ENCODE data around the gene POLR1A.

The POLR1A gene

DNA sequence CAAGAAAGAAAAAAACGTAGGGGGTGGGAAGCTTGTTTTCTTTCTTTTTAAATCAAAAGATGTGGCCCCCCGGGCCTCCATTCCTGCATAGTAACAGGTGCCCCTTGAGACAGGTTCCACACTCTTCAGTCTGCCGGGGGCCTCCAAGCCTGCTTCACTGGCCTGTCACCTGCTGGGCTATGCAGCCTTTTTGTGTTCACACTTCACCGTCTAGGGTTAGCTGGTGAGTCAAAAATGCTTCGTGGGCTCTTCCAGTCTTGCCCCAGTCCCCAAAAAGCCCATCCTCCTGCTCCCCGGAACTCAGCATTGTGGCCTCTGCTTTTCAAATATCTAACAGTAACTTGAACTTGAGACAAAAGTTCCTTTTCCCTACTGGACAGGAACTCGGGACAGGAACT is 67.9 kb downstream of the POLR1A start:
- DNase-seq (ENCODE audit: low read depth, low spot score): no peak

DNA sequence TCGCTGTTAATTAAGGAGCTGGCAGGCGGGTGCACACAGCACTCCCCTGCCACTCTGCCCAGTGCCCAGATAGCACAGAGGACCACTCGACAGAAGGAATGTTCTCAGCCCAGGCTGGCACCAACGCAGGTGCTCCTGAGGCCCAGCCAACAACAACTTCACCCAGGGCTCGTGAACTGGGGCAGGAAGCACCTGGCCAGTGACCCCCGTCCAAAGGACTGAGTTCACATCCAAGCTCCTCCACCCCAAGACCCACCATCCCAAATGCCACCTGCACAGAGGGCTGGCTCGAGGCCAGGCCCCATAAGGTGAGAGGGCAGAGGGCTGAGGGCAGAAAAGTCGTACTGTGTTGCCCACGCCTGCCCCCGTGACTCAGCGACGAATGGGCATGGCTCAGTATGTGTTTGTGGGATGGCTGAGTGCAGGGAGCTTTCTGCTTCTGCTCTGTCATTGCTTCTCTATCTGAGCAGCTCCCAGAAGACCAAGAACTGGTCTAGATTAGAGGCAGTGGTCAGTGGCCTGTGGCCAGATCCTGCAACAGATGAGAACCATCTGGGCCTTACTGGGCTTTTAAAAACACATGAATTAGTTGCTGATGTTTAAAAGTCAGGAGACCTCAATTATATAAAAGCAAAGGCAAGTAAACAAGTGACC is 68.4 kb downstream of the POLR1A start:
- no peak for DNase-seq (ENCODE audit: low read depth, low spot score)

DNA sequence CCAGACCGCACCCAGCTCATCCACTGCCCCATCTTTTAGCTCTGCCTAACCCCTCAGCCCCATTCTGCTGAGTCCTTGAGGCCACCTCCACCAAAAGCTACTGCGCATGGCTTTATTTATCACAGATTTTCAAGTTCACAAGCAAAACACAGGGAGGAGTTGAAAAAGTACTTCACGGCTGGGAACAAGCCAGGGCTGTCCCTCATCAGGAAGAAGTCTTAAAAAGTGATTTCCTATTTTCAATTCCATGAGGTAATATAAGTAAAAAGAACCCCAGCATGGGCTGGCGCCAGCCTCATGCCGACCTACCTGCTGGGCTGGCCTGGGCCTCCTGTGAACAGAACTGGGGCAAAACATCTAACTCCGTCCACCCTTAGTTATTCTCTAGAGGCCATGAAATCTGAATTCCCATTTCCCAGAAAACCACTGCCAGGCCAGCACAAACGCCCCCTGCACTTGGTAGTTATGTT is 69.0 kb downstream of the POLR1A start:
- no peak for DNase-seq (ENCODE audit: low read depth, low spot score)

DNA sequence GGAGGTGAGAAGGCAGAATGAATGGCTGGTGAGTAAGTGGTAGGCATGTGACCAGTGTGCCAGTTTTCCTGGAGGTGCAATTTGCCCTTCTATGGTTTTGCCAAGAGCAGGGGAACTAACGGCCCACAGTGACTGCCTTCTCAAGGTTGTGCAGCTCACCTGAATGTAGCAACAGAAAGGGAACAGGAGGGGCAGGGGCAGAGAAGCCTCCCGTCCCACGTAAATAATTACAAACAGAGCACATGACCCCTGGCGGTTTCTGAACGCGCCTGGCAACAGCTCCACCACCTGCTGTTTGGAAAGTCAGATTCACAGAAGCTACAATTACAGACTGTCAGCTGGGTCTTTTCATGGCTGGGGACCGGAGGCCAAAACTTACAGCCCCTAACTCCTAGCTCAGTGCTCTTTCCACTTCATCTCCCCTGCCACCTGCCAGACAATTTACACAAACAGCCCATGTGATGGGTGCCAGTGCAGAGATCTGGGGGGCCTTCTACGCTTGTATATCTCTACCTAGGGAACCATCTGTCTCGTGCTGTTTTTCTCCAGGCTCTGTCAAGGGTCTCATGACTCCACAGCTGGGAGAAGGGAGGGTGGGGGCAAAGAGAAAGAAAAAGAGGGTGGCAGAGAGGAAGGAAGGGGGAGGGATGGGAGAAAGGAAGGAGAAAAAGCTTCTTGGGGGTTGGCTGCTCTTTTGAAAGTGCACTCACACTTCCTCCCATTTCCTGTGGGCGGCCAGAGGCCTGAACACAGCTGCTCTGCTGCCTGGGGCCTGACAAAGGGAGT is 69.6 kb downstream of the POLR1A start:
- no peak for DNase-seq (ENCODE audit: low read depth, low spot score)

DNA sequence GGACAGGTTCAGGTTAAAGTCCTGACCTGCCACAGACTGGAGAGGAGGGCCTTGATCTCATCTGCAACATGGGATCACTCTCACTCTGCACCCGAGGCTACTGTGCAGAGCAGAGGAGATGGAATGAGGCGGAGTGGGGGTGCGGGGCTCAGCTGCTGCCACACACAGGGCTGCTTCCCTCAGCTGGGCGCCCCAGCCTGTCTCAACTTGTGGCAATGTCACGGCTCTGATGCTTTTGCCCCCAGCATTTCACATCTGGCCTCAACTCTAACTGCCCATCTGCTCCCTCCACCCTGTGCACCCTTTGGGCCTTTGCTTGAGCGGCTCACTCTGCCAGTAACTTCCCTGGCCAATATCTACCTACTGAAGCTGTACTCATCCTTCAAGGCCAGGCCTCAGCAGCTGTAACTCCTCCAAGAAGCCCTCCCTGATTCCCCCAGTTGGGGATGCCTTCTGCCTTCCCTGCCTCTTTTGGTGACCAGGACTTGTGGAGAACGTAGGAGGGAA is 70.3 kb downstream of the POLR1A start:
- DNase-seq (ENCODE audit: low read depth, low spot score): no peak

DNA sequence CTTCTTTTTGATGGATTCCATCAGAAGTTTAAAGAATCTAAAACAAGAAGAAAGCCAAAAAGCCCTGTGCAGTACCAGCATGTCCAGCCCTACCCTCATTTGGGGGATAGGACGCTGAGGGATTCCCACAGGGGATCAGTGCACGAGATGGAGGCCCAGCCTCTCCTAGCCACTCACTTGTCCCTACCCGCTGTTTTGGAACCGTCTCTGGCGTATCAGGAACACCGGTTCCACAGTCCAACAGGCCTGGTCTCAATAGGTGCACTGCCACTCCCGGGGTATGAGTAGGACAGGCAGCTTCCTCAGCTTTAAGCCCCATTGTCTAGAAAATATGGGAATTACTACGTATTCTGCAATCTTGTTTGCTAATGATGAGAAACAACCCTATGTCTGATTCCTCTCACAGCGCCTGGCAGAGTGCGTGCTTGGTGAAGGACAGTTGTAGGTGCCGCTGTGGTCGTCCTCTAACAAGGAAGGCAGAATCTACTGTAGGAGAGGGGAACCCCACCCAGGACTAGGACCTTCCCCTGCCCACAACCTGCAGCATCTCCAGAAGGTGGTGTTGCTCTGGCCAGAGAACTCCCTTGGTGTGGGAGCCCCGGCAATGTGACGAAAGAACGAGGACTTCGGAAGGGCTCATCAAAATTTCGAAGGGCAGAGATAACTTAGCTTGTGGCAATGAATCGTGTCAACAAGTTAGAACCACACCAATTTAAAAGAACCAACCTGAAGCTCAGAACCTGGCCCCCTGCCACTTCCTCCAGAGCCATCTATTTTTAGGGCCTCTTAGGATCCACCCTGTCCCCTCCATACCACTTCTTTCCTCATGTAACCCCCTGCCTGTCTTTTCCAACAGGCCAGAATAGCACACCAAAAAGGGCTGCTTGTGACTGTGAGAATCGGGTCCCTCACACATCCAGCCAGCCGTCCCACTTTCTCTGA is 71.7 kb downstream of the POLR1A start:
- DNase-seq (ENCODE audit: low read depth, low spot score): no peak

DNA sequence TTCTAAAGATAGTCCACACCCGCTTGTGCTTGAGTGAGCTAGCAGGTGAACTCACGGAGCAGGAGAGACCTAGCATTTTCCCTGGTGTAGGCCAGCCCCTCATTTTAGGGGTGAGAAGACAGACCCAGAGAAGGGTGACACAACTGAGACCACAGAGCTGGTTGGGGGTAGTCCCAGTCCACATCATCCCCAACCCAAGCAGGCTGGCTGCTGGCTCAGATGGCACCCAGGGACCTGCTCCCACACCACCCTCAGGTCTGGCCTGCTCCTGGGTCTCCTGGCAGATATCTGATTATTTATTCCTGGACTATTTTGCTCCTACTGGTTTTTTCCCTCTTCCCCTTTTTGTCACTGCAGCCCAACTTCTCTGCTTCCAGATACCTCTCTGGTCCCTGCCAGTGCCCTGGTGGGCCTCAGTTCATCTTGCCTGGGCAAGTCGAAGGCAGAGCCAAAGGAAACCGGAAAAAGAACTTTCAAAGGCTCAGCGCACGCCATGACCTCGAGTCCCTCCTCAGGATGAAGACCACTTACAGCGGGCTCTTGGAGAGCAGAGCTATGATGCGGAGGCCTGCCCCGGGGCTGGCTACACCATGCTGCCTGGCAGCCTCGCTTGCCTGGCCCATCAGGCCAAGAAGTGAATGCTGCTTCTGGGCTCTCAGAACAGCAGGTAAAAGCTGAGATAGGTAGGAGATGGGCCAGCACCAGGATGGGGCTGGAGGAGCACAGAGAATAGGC is 72.7 kb downstream of the POLR1A start:
- DNase-seq (ENCODE audit: low read depth, low spot score): no peak

DNA sequence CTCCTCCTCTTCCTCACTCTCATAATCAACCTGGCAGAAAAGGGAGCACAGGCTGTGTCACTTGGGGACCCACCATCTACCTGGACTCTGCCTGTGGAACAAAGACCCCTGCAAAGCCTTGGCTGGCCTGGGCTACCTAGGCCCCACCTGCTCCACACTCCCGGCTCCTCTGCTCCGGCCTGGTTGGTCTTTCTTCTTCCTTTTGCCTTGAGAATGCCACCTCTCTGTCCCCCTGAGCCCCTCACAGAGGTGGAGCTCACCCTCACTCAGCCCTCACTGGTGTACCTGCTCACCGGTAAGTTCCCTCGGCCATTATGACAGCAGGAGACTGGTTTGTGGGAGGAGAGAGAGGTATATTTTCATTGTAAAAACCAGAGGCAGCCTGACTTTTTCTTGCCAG is 74.1 kb downstream of the POLR1A start:
- no peak for DNase-seq (ENCODE audit: low read depth, low spot score)

DNA sequence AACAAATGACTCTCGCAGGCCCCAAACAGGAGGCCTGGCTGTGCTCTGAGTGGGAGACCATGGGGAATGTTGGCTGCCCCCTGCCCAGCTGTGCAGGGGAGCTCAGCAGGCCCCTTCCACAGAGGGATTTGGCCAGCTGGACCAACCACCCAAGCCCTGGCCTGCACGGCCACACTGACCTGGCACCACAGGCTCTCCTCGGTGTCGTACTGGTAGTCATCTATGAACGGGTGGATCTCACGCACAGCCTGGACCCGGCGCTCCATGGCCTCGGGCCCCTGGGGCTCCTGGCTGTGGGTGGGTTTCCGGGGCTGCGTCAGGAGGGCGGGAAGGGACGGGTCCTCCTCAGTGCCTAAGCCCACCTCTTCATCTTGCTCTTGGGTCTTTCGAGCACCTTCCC is 74.5 kb downstream of the POLR1A start:
- no peak for DNase-seq (ENCODE audit: low read depth, low spot score)

DNA sequence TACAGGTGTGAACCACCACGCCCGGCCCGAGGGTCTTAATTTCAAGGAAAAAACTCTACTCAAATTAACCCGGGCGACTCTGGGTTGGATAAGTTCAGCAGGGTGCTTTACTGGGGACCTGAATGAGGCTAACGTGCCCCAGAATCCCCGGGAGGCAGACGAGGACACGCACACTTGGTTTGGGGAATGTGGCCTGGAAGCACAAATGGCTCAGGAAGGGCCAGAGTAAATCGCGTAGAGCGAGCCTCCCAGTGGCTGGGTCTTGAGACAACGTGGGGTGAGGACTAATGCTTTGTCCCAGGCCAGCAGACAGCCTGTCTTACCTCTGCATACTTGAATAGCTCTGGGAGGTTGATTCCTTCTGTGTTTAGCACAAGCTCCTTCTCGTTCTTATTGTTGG is 75.8 kb downstream of the POLR1A start:
- DNase-seq (ENCODE audit: low read depth, low spot score): no peak

DNA sequence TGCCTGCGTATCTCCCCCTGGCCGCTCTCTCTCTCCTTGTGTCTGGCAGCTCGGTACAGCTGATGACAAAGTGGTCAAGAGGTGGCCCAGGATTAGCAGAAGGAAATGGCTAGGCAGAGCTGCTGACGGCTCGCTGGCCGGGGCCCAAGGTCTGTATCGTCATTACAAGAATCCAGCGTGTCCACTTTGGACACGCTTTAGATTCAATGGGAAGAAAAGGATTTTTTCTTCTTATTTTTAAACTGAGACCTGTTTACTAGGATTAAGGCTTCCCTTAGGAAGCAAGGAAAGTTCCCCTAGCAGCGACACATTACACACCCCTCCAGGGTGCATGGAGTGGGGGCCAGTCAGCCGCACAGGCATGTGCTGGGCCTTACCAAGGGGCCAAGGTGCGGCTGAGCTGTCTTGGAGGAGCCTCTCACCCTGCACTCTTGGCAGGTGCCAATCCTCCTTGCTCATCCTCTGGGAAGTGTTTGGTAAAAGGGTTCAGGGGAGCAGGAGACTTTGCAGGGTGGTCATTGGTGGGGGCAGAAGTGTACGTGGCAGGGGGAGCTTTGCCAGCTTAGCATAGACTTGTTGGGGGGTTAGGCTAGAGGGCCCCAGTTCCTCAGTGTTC is 76.8 kb downstream of the POLR1A start:
- DNase-seq (ENCODE audit: low read depth, low spot score): no peak

DNA sequence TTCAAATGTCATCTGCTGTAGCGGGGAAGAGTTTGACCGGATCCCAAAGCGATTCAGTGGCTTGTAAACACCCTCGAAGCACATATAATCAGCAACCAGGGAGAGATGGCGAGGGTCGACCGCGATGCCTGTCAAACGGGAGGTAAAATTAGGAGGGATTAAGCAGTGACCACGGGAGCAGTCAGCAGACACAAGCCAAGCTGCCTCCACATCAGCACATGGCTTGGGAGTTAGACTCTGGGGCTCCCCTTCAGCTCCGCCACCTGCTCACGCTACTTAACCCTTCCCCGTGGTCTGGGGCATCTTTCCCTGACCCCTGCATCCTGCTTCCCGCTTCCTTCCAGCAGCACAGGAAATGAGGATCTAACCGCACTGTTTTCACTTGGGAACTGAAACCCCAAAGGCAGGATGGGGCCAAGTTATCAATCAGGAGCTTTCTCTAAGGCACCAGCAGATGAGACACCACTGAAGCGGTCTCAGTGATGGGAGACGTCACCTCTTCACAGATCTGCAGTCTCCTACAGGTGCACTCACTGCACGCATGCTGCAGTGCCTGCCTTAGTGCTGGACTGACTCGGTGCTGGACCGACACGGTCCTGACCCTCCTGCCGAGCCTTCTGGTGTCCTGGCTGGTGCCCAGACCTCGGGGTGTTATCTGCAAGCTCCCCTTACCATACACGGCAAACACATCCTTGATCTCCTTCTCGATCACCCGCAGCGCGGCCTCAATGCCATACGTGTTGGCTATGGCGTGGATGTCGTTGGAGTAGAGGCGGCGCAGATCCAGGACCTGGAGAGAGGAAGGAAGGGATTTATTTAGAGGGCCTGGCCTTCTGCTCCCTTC is 77.5 kb downstream of the POLR1A start:
- no peak for DNase-seq (ENCODE audit: low read depth, low spot score)

DNA sequence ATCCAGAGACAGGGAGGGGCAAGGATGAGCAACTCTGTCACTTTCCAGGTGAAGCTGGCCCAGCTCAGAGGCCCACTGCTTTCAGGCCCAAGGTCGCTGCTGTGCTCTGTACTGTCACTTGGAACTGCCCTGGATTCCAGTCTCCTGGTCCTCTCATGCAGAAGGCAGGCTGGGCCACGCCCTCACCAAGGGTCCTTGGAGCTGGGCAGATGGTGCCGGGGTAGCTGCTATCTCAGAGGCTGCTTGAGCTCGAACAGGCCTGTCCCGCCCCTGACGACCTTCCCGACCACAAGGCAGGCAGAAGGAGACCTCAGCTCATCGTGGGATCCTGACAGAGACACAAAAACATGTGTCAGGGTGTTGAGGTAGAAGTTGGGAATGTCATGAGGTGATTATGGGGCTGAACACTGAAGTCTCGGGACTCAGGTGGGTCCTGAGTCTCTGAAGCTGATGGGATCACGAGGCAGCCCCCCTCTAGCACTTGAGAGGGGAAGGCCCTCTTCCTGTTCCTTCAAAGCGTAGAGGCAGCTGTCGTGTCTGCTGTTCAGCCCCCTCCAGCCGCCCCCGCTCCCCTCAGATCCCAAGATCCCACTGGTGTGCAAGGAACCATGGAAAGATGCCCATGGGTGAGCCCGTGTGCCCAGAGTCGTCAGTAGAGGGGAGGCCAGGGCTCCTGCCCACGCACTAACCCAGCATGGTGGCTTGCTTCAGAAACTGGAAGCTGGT is 78.3 kb downstream of the POLR1A start:
- DNase-seq (ENCODE audit: low read depth, low spot score): no peak

DNA sequence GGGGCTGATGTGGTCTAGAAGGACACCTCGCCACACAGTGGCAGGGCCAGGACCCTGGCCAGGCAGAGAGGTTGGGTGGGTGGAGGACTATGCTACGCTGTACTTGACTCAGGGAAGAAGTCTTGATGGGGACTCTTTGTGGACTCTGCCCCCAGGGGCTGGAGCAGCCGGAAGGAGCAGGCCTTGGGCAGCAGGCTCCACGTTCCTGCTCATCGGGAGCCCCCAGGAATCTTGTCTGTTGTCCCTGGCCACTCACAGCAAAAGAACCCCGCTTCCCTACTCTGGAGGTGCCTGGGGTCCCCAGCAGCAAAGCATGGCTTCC is 79.0 kb downstream of the POLR1A start:
- no peak for DNase-seq (ENCODE audit: low read depth, low spot score)

DNA sequence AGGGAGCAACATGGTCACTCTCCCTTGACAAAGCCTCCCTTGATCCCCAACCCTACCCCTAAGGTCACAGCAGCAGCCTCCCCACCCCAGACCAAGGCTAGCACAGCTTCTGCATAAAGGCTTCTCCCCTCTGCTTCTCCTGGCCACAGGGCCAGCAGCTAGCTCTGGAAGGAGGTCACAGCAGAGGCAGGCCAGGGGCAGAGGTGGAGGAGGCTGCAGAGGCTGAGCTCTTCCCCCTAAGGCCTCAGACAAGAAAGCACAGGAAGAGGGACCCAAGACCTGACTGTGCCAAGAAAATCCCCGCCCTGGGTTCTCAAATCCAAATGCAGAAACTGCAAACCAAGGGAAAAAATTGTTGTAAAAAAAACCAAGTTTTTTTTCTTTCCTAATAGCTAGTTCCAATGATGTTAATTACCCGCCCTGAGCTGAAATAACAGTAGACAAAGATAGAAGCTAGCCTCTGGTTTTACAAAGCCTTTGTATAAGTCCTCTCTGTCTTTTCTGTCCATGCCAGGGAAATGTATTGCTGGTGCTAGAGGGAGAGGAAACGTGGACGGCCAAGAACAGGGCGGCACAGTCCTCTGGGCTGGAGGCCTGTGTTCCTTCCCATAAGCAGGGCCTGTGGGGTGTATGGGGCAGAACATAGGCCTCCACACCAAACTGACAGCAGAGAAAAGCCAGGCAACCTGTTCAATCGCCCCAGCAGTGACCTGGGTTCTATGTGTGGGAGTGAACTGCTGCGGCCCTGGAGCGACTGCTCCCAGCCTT is 79.5 kb downstream of the POLR1A start:
- no peak for DNase-seq (ENCODE audit: low read depth, low spot score)

DNA sequence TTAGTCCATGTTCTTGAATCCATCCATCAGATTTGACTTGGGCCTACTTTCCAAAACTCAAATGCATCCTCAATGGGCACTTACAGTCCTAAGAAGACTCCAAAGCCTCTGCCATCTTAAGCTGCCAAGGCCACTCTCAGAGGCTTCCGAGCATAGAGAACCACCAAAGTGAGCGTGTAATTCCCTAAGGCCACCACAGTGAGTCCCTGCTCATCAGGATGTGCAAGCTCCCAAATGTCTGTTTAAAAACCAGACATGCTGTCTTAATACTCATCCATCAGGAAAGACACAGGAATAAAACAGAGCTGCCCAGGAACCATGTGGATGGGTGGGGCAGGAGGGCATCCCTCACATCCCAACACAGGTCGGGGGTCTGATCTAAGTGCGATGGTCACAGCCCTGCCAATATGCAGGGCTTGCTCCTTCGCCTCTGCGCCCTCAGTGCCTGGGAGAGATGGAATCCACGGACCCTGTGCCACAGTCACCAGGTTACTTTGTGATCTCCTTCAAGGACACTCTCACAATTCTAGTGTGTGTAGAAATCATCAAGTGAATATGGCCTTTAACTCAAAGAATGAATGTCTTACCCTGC is 80.4 kb downstream of the POLR1A start:
- DNase-seq (ENCODE audit: low read depth, low spot score): no peak

DNA sequence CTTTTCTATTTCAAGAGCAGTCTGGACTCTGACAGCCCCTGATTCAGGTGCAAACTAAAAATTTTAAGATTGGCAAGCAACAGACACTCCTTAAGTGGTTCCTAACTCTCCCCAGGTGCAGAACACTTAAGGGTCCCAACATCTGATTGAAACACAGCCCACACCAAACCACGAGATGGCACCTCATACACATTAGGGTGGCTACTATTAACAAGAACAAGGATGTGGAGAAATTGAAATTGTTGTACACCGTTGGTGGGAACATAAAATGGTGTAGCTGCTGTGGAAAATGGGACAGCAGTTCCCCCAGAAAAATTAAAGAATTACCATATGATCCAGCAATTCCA is 82.3 kb downstream of the POLR1A start:
- DNase-seq (ENCODE audit: low read depth, low spot score): no peak

DNA sequence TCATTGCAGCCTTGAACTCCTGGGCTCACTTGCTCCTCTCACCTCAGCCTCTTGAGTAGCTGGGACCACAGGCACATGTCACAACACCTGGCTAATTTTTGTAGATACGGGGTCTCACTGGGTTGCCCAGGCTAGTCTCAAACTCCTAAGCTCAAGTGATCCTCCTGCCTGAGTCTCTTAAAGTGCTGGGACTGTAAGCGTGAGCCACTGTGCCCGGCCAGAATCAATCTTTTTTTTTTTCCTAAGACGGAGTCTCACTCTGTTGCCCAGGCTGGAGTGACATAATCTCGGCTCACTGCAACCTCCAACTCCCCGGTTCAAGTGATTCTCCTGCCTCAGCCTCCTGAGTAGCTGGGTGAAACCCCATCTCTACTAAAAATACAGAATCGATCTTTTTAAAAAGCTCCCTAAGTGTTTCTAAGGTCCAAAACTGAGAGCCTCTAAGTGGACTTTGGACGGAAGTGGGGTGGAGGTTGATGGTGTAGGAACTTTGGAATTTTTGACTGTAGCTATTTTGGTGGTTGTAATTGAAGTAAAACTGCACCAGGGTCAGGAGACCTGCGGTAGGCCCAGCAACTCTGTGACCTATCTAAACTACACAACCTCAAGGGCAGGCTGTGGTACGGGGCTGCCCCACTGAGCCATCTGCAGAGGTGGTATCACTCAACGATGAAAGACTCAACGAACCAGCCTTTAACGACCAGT is 82.9 kb downstream of the POLR1A start:
- DNase-seq (ENCODE audit: low read depth, low spot score): no peak
